HG03139 (cell line): ENCODE data around the gene EMX1.

Experiments used
- ATAC-seq: cut with Tn5 transposase; IDR thresholded peaks from one replicate; pipeline ENCODE4 v1.9.1; 2021; ENCODE audit not compliant: unreplicated experiment

EMX1 gene

DNA sequence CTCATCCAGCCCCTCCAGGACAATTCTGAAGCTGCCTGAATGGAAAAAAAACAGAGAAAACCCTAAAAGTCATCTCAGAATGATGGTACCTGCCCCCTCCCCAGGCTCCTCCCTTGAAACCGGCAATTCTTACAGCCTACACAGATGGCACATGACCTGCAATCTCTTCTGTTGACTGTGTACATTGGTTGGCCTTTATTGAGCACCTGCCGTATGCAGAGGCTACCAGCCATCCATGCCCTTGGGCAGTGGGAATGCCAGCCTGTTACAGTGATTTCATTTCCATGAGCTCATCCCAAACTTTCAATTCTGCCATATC, 57.1 kb downstream of the EMX1 start:
- ATAC-seq = no peak

DNA sequence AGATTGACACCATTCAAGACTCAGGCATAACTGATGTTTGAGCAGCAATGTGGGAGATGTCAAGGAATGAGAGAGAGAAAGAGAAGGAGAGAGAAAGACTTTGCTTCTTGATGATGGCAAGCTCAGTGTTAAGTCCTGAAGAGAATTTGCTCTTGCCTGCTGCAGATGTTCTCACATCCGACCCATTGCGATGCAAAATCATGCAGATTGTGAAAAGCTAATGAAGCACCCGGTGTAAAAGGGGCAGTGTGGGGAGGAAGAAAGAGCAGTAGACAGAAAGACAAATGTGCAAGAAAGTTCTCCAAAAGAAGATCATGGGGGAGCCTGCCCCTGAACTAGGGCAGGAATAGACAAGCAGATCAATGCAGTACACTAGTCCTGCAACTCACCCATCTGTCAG, 57.7 kb downstream of the EMX1 start:
- no peak for ATAC-seq

DNA sequence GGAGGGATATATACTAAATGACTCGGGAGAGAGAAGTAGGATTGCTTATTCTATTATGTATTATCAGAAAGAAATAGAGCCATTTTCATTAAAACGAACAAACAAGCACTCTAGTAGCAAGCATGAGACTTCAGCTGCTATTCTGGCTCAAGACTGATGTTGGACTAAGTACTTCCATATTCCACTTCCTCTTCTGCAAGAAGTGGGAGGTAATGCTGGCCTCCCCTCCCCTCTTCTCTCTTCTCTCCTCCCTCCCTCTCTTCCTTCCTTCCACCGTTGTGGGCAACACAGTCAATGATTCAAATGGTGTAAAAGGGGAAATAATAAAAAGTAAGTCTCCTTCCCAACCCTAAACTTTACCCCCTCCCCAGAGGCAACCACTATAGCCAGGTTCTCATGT, 62.6 kb downstream of the EMX1 start:
- ATAC-seq = no peak

DNA sequence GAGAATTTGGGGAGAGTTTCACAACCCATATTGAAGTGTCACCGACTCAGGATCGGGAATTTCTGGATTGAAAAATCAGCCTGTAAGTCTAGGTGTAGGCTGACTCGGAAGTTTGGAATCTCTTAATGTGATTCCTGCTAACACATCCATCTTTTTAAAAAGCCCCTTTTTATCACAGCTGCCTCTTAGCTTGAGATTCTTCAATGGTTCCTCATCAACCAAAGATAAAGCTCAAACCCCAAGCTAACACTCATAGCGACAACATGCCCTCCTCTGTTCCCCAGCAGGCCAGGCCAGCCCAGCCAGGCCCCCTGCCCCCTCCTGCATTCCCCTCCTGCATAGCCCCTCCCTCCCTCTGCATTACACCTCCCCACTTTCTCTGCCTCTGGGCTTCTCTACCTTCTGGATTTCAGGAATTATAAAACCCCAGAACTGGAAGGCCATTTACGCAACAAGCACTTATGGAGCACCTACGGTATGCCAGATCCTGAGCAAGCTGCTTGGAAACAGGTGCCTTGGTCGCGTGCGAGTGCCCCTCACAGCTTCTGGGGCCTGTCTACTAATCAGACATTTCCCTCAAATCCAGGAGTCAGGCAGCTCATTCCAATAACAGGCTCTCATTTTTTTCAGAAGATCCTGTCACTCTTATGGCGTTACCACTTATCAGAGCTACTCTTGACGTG, 63.4 kb downstream of the EMX1 start:
- ATAC-seq = no peak

DNA sequence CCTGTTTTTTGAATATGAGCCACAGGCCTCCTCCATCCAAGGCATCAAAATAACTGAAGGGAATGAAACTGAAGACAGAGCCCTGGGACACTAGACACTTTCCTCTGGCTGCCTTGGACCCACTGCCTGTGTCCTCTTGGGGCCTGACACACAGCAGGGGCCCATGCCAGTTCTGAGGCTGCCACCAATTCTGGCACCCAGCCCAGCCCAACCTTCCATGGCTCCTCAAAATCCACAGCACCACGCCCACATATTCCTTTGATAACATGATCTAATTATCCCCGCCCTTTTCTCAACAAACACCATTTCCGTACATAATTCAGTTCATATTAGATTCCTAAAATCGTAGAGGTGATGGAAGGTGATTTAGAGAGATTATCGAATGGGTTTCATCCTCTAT, 64.2 kb downstream of the EMX1 start:
- ATAC-seq = no peak

DNA sequence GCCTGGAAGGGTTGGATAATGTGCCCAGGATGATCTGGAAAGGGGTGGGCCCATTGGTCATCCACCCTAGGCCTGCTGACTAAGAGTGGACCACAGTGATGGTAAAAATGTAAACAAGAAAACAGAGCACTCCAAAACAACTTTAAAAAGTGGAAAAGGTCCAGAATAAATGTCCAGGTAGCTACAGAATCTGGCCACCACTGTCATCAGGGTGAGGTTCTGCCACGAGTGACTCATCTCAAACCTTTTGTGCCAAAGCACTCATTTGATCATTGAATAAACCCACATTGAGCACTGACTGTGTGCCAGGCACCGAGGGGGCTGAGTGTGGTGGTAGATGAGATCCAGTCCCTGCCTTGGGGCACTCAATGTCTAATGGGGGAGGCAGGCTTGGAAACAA, 64.9 kb downstream of the EMX1 start:
- ATAC-seq = no peak

DNA sequence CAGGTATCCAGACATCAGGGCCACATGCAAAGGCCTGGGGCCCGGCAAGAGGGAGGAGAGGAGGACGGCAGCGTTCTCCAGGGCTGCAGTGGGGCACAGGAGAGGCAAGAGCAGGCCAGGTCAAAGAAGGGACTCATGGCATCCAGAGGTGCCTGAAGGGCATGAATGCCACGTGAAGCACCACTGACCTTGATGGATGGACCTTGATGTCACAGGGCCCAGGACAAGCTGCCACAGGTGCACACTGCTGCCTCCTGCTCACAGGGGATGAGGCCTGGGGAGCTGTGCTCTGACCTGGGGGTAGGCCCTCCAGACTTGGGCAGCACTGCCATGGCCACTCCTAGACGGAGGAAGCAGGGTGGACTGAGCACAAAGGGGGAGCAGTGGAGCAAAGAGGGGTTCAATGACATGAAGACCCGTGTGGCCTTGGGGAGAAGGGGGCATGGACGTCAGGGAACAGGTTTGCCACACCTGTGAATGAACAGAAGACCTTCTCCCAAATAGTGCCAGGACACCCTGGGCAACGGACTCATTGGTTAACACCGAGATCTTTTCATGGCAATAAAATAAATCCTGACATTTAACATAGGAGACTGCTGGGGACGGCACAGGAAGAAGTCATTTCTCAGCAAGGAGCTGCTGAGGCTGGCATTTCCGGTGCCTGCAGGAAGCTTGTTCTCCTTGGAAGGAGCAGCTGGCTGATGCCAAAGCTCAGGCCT, 65.6 kb downstream of the EMX1 start:
- no peak for ATAC-seq

DNA sequence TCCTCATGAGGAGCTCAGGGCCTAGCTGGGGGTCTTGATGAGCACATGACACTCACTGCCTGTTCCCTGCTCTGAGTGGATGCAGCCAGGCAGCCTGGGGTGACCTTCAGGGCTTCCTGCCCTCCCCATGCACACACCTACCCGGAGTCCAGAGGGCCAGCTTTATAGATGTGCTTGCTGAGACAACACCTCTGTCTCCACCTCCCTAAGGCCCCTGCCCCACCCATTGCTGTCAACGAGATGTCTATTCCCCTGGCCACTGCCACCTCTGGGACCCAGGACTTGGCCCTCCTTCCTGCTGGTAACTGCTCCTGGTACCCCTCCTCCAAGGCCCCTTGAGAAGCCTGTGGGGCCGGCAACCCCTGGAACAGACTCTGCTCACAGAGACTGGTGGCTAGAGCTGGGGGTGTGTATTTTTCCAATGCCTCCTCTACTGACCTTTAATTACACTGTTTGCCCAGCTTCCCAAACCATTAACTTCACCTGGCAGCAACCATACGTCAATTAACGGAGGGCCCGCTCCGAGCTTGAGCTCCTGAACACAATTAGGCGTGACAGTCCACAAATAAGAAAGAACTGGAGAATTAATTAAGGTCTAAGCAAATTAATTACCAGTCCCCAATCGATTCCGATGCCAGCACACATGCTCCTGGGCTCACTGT, 66.3 kb downstream of the EMX1 start:
- ATAC-seq = no peak

DNA sequence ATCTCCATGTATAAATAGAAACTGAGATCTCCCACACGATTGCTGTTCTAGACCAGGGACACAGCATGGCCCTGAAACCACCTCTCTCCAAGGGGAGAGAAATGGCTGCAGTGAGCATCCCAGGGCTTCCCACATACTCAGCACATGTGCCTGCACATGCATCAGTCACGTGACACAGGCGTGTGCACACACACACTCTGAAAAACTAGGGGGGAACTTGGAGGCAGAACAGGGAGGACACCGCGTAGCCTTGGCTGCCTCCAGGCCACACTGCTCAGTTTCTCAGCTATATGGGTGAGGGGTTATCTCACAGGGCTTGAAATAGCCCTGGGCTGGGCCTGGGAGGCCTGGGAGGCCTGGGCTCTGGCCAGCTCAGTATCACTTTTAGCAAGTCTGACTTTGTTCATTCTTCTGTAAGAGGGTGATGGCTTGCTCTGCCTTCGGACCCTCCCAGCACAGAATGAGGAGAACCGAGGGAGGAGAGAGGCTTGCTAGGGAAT, 66.9 kb downstream of the EMX1 start:
- ATAC-seq = no peak
